Transverse colon (tissue), 4 donors: ENCODE results near the gene TMEM163. TPM values are rescaled to one million over a fixed set of nuclear protein-coding genes. Genes with fewer than 3 reads are reported as not detected.

Experiments
- DNase-seq: peaks from one replicate; pipeline ENCODE4 v3.0.0-alpha.2; 2019
- H3K27ac ChIP-seq, 4 donors: fragments of 200-600 bp; sonication (generic); 2 replicates each; pipeline ENCODE4 v1.5.1; 2016 to 2018; ENCODE audit warnings: inconsistent platforms in 4 of 4
- H3K27me3 ChIP-seq: fragments of 200-600 bp; sonication (generic); 2 replicates; pipeline ENCODE4 v1.5.1; 2017; ENCODE audit warnings: inconsistent platforms
- H3K36me3 ChIP-seq, 4 donors: fragments of 200-600 bp; sonication (generic); 2 replicates each; pipeline ENCODE4 v1.5.1; 2017 to 2019; ENCODE audit warnings: inconsistent platforms in 4 of 4
- H3K4me1 ChIP-seq, 4 donors: fragments of 200-600 bp; sonication (generic); 2 replicates each; pipeline ENCODE4 v1.5.1; 2017 to 2020; ENCODE audit warnings: inconsistent platforms in 4 of 4
- H3K4me3 ChIP-seq, 4 donors: fragments of 200-600 bp; sonication (generic); 1 replicate in 1 of 4; 2 replicates in 3 of 4; pipeline versions ENCODE4 v1.5.1 to v1.6.1; 2017 to 2019; ENCODE audit warnings: inconsistent platforms in 4 of 4
- H3K9me3 ChIP-seq, 2 donors: fragments of 200-600 bp; sonication (generic); 2 replicates each; pipeline ENCODE4 v1.5.1; 2017 to 2019; ENCODE audit warnings: inconsistent platforms in 2 of 2
- CTCF ChIP-seq, 5 experiments: fragments of 200-600 bp in 3 of 5; fragments of 450-650 bp in 2 of 5; sonication (generic) in 3 of 5; IDR thresholded peaks; 1 replicate in 2 of 5; 2 replicates in 3 of 5; pipeline ENCODE4 v1.5.1; 2016 to 2017; ENCODE audit warnings: antibody characterized with exemption in 5 of 5, inconsistent platforms in 3 of 5, mild to moderate bottlenecking in 2 of 5, moderate library complexity in 1 of 5
- EP300 ChIP-seq: sonication (generic); formaldehyde crosslinking; IDR thresholded peaks from one replicate; pipeline ENCODE4 v1.6.1; 2017; ENCODE audit warnings: antibody characterized with exemption, low read depth
- POLR2A ChIP-seq: fragments of 450-650 bp; IDR thresholded peaks from one replicate; pipeline ENCODE4 v1.6.1; 2016; ENCODE audit warnings: antibody characterized with exemption, mild to moderate bottlenecking, moderate library complexity
- POLR2AphosphoS5 ChIP-seq, 3 donors: sonication (generic); formaldehyde crosslinking; IDR thresholded peaks; one replicate each; pipeline ENCODE4 v1.6.1; 2016; ENCODE audit warnings: antibody characterized with exemption in 3 of 3
- WGBS, 2 donors: methylation state at CpG; one replicate each; pipeline ENCODE4 v1.1.5; 2018; ENCODE audit warnings: low coverage in 1 of 2; 5-methylcytosine and 5-hydroxymethylcytosine counted together
- in situ Hi-C, 4 donors: fragments of 200-750 bp; cut with MboI; loops; one replicate each; pipeline versions ENCODE4 v1.15.0 to v1.15.1; 2017; ENCODE audit warnings: low sequenced_read_pairs in 3 of 4, low pct_ligation_motif_present in 1 of 4, low pct_unique_long_range_greater_than_20kb in 1 of 4
- intact Hi-C: fragments of 100-400 bp; cut with DNase I; formaldehyde crosslinking; loops from one replicate; pipeline ENCODE4 v1.15.1; 2023; ENCODE audit warnings: low total_unique reads
- total RNA-seq, 4 donors: library from RNA; depleted of rRNA; stranded (reverse); fragments of >200 nt; gene quantifications; one replicate each; pipeline ENCODE4 v1.1.0, GENCODE V29; 2016

The TMEM163 gene
- total RNA-seq, 4 donors from 2014 or later = 0.48 TPM; not detected in 3

DNA sequence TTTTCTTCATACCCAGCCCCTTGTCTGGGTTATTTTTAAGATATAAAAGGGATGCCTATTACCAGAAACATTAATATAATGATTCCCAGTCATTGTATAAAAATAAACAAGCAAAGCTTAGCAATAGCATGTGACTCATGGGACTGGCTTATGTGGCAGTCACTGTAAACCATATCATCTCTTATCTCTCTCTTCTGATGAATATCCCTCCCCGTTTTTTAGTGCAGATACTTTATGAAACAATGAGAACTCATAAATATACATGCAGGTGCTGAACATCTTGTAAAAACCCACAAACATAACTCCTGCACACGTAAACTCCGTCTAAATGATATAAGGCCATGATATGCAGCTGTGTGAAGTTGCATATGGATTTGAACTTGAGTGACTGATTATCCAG is 310.0 kb downstream of the TMEM163 start:
- H3K9me3 ChIP-seq = no peaks in the 10 kb centered on the region
- TF ChIP-seq POLR2AphosphoS5 (IDR thresholded peaks at IDR 0.05) (no peak), CTCF (IDR thresholded peaks at IDR 0.05) (no peak), EP300 (no peak), POLR2A (no peak)
- intact Hi-C loops (loop anchor here (10.0 kb wide), 1 partner anchor 284 kb away; no protein-coding TSS in a partner anchor), in situ Hi-C loops (loop anchor here in 2 of 4 donors (10.0 to 25.0 kb wide), 3 partner anchors 171 to 521 kb away; no protein-coding TSS in a partner anchor)
- WGBS, 2 donors = 36 to 50% methylated on average over 3 of the region's 3 CpGs
- DNase-seq = no peak
- H3K4me3 ChIP-seq = no peak overlapping the region
- no peaks in the 10 kb centered on the region for H3K36me3 ChIP-seq
- H3K27ac ChIP-seq = no peak overlapping the region
- peaks cover 10 to 38% (median 18%) of the 10 kb centered on the region in 4 donors for H3K4me1 ChIP-seq
- no peaks in the 10 kb centered on the region for H3K27me3 ChIP-seq

DNA sequence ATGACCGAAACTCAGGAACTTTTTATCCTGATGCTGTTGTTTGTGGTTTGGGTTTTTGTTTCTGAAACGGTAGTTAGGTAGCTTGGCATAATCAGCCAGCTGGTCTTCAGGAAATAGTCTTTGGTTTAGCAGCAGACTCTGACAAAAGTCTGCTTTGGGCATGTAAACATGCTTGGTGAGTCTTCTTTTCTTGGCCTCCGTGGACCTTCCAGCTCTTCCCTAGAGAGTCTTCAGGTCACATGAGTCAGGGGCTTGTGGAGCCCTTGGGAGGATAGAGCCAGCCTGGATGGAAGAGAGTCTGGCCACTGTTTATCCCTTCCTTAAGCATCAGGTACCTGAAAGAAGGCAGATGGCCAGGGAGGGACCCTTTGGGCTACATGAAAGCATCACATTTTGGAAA is 310.4 kb downstream of the TMEM163 start:
- Histone ChIP-seq H3K27me3 (no peaks in the 10 kb centered on the region), H3K36me3 (no peaks in the 10 kb centered on the region), H3K9me3 (no peaks in the 10 kb centered on the region), H3K27ac (no peak overlapping the region), H3K4me1 (peaks cover 10 to 35% (median 16%) of the 10 kb centered on the region in 4 donors), H3K4me3 (no peak overlapping the region)
- no peak for DNase-seq
- 47 to 60% methylated on average over 2 to 3 of the region's 3 CpGs for WGBS, 2 donors
- TF ChIP-seq CTCF (IDR thresholded peaks at IDR 0.05) (no peak), POLR2AphosphoS5 (IDR thresholded peaks at IDR 0.05) (no peak), EP300 (no peak), POLR2A (no peak)
- intact Hi-C loops = loop anchor here (10.0 kb wide), 1 partner anchor 284 kb away; no protein-coding TSS in a partner anchor
- in situ Hi-C loops = loop anchor here in 2 of 4 donors (10.0 to 25.0 kb wide), 3 partner anchors 171 to 521 kb away; no protein-coding TSS in a partner anchor

- in situ Hi-C loops = loop anchor here in 2 of 4 donors (10.0 to 25.0 kb wide), 3 partner anchors 170 to 520 kb away; no protein-coding TSS in a partner anchor
- no peak for DNase-seq
These were observed 311.5 kb downstream of the TMEM163 start for GRCh38 chr2:134407154-134407890.

More at GRCh38 chr2:134407154-134407890, 311.5 kb downstream of the TMEM163 start:
- no peaks in the 10 kb centered on the region for H3K9me3 ChIP-seq
- intact Hi-C loops = loop anchor here (10.0 kb wide), 1 partner anchor 283 kb away; no protein-coding TSS in a partner anchor
- H3K36me3 ChIP-seq = no peaks in the 10 kb centered on the region
- no peaks in the 10 kb centered on the region for H3K27me3 ChIP-seq
- TF ChIP-seq EP300 (no peak), POLR2A (no peak), CTCF (IDR thresholded peaks at IDR 0.05) (no peak), POLR2AphosphoS5 (IDR thresholded peaks at IDR 0.05) (no peak)
- H3K4me1 ChIP-seq = peaks cover 10 to 29% (median 12%) of the 10 kb centered on the region in 4 donors
- WGBS, 2 donors = 79 to 91% methylated on average over 2 to 4 of the region's 4 CpGs
- H3K27ac ChIP-seq = no peak overlapping the region
- no peak overlapping the region for H3K4me3 ChIP-seq
